ENCODE results near the gene LILRB4.

The LILRB4 gene

GRCh38 chr19:54644056-54644455 lies 18.7 kb upstream of the LILRB4 start:
- DNase-seq (ENCODE audit: low read depth): no peak
- no peak overlapping the region for H3K4me3 ChIP-seq (ENCODE audit: low read depth, low read length)
- no peak for TF ChIP-seq CTCF (conservative IDR thresholded peaks at IDR 0.05; ENCODE audit: low read depth, low read length)

GRCh38 chr19:54646331-54646841 lies 16.4 kb upstream of the LILRB4 start:
- DNase-seq (ENCODE audit: low read depth): no peak
- TF ChIP-seq CTCF (conservative IDR thresholded peaks at IDR 0.05; ENCODE audit: low read depth, low read length): no peak
- no peak overlapping the region for H3K4me3 ChIP-seq (ENCODE audit: low read depth, low read length)

GRCh38 chr19:54648129-54648528 lies 14.7 kb upstream of the LILRB4 start:
- TF ChIP-seq CTCF (conservative IDR thresholded peaks at IDR 0.05; ENCODE audit: low read depth, low read length): no peak
- no peak overlapping the region for H3K4me3 ChIP-seq (ENCODE audit: low read depth, low read length)
- no peak for DNase-seq (ENCODE audit: low read depth)

- no peak overlapping the region for H3K4me3 ChIP-seq (ENCODE audit: low read depth, low read length)
- no peak for TF ChIP-seq CTCF (conservative IDR thresholded peaks at IDR 0.05; ENCODE audit: low read depth, low read length)
- no peak for DNase-seq (ENCODE audit: low read depth)
These were observed 12.6 kb upstream of the LILRB4 start for GRCh38 chr19:54650108-54650655.

GRCh38 chr19:54653181-54653809 lies 9.5 kb upstream of the LILRB4 start:
- peak; percentile 52 for DNase-seq (ENCODE audit: low read depth)
- TF ChIP-seq CTCF (conservative IDR thresholded peaks at IDR 0.05; ENCODE audit: low read depth, low read length): peak; percentile 53
- no peak overlapping the region for H3K4me3 ChIP-seq (ENCODE audit: low read depth, low read length)

- no peak overlapping the region for H3K4me3 ChIP-seq (ENCODE audit: low read depth, low read length)
- no peak for DNase-seq (ENCODE audit: low read depth)
- TF ChIP-seq CTCF (conservative IDR thresholded peaks at IDR 0.05; ENCODE audit: low read depth, low read length): no peak
These were observed 8.1 kb upstream of the LILRB4 start for GRCh38 chr19:54654447-54655321.

All from choroid plexus epithelial cell (primary cell).